Fibroblast of lung (primary cell): ENCODE data around the gene CACNA2D3.

Experiments used
- EZH2 ChIP-seq: IDR thresholded peaks from 2 replicates; pipeline ENCODE4 v1.5.1; 2012; ENCODE audit warnings: low read length, control low read depth, mild to moderate bottlenecking; ENCODE audit errors: missing control alignments
- TF ChIP-seq, protein P1 (sequence below), 2 donors: IDR thresholded peaks in 1 of 2; conservative IDR thresholded peaks in 1 of 2; 1 replicate in 1 of 2; 2 replicates in 1 of 2; pipeline ENCODE4 v1.5.1; 2011 to 2012; ENCODE audit warnings: low read length in 2 of 2, control low read depth in 1 of 2, inconsistent platforms in 1 of 2, low read depth in 1 of 2, mild to moderate bottlenecking in 1 of 2

DNA sequence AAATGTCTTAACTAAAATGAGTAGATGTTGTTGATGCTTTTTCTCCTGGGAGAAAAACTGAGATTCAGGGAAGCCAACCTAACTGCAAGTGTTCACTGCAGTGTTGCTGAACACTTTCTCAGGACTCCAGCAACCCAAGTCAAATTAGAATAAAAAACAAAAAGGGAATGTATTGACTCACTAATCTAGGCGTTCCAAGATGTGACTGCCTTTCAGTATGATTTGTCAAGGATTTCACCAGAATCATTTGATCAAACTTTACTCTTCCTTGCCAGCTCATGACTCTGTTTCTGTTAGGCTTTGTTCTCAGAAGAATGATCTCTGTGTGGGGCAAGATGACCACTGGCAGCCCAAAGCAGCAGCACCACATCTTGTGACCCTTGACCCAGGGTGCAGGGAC, 364.0 kb downstream of the CACNA2D3 start:
- TF ChIP-seq, protein P1, sequence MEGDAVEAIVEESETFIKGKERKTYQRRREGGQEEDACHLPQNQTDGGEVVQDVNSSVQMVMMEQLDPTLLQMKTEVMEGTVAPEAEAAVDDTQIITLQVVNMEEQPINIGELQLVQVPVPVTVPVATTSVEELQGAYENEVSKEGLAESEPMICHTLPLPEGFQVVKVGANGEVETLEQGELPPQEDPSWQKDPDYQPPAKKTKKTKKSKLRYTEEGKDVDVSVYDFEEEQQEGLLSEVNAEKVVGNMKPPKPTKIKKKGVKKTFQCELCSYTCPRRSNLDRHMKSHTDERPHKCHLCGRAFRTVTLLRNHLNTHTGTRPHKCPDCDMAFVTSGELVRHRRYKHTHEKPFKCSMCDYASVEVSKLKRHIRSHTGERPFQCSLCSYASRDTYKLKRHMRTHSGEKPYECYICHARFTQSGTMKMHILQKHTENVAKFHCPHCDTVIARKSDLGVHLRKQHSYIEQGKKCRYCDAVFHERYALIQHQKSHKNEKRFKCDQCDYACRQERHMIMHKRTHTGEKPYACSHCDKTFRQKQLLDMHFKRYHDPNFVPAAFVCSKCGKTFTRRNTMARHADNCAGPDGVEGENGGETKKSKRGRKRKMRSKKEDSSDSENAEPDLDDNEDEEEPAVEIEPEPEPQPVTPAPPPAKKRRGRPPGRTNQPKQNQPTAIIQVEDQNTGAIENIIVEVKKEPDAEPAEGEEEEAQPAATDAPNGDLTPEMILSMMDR (conservative IDR thresholded peaks at IDR 0.05 in 1 of 2, IDR thresholded peaks at IDR 0.05 in 1 of 2; ENCODE audit: low read depth in 1 of 2, low read length in 2 of 2) = no peak
- TF ChIP-seq EZH2 = no peak
